Fibroblast of lung (primary cell): ENCODE measurements around the gene USP13. TPM values are rescaled to one million over a fixed set of nuclear protein-coding genes. Genes with fewer than 3 reads are reported as not detected.
A peak's percentile ranks its signal among the peaks of the same experiment; 100 is the strongest.

Source experiments
- DNase-seq, 2 donors: peaks; one replicate each; pipeline versions ENCODE4 v3.0.0 to v3.0.0-alpha.2; 2010; ENCODE audit warnings: low read depth in 2 of 2
- H2AFZ ChIP-seq: 2 replicates; pipeline ENCODE4 v1.5.1; 2012; ENCODE audit warnings: low read length, control low read depth, inconsistent platforms
- H3K27ac ChIP-seq: 2 replicates; pipeline ENCODE4 v1.5.1; 2011; ENCODE audit warnings: low read length, control low read depth; ENCODE audit not compliant: insufficient read depth
- H3K27me3 ChIP-seq: 2 replicates; pipeline ENCODE4 v1.5.1; 2011; ENCODE audit warnings: mild to moderate bottlenecking, low read length; ENCODE audit not compliant: control insufficient read depth, insufficient read depth
- H3K36me3 ChIP-seq: 2 replicates; pipeline ENCODE4 v1.5.1; 2011; ENCODE audit warnings: low read length; ENCODE audit not compliant: control insufficient read depth, insufficient read depth
- H3K4me1 ChIP-seq: 2 replicates; pipeline ENCODE4 v1.5.1; 2011; ENCODE audit warnings: low read length; ENCODE audit not compliant: control insufficient read depth, insufficient read depth; ENCODE audit errors: extremely low read depth
- H3K4me2 ChIP-seq: 2 replicates; pipeline ENCODE4 v1.5.1; 2011; ENCODE audit warnings: low read length, control low read depth; ENCODE audit not compliant: insufficient read depth; ENCODE audit errors: extremely low read depth
- H3K4me3 ChIP-seq, 4 experiments: fragments of 200-600 bp in 1 of 4; sonication (generic) in 1 of 4; replicated peaks in 1 of 4; 2 replicates each; pipeline ENCODE4 v1.5.1; 2011 to 2016; ENCODE audit warnings: low read length in 4 of 4, low read depth in 3 of 4, mild to moderate bottlenecking in 3 of 4, control low read depth in 2 of 4, inconsistent platforms in 1 of 4, mixed read lengths in 1 of 4; ENCODE audit not compliant: insufficient read depth in 1 of 4; ENCODE audit errors: control extremely low read depth in 1 of 4
- H3K79me2 ChIP-seq: 2 replicates; pipeline ENCODE4 v1.5.1; 2012; ENCODE audit warnings: mild to moderate bottlenecking, low read length, inconsistent platforms; ENCODE audit not compliant: control insufficient read depth, insufficient read depth
- H3K9ac ChIP-seq: 2 replicates; pipeline ENCODE4 v1.5.1; 2011; ENCODE audit warnings: mild to moderate bottlenecking, low read length, control low read depth; ENCODE audit not compliant: insufficient read depth
- H3K9me3 ChIP-seq: 2 replicates; pipeline ENCODE4 v1.5.1; 2012; ENCODE audit warnings: low read depth, low read length; ENCODE audit not compliant: control insufficient read depth, insufficient read depth
- H4K20me1 ChIP-seq: 2 replicates; pipeline ENCODE4 v1.5.1; 2011; ENCODE audit warnings: low read length; ENCODE audit not compliant: control insufficient read depth, insufficient read depth; ENCODE audit errors: extremely low read depth
- EZH2 ChIP-seq: IDR thresholded peaks from 2 replicates; pipeline ENCODE4 v1.5.1; 2012; ENCODE audit warnings: low read length, control low read depth, mild to moderate bottlenecking; ENCODE audit errors: missing control alignments
- polyA plus RNA-seq, 2 donors: library from polyadenylated mRNA; depleted of rRNA in 1 of 2; stranded (reverse) in 1 of 2; unstranded in 1 of 2; fragments of >200 nt; gene quantifications; 2 replicates each; pipeline ENCODE4 v1.2.1, GENCODE V29; 2011 to 2012; ENCODE audit warnings: missing spikeins in 1 of 2
- total RNA-seq: library from RNA; depleted of rRNA; stranded (reverse); fragments of >200 nt; gene quantifications from 2 replicates; pipeline ENCODE4 v1.2.1, GENCODE V29; 2014
- TF ChIP-seq, protein P1 (sequence below), 2 donors: IDR thresholded peaks in 1 of 2; conservative IDR thresholded peaks in 1 of 2; 1 replicate in 1 of 2; 2 replicates in 1 of 2; pipeline ENCODE4 v1.5.1; 2011 to 2012; ENCODE audit warnings: low read length in 2 of 2, control low read depth in 1 of 2, inconsistent platforms in 1 of 2, low read depth in 1 of 2, mild to moderate bottlenecking in 1 of 2

Gene USP13
- total and polyA plus RNA-seq, 2 donors (not counting 1 experiment from before 2014, with no cell fraction given): 11.7 to 15.7 TPM

- Histone ChIP-seq H3K4me2 (no peak overlapping the region), H3K79me2 (no peaks in the 10 kb centered on the region), H3K27ac (no peak overlapping the region), H3K9ac (no peak overlapping the region), H4K20me1 (no peaks in the 10 kb centered on the region), H2AFZ (no peak overlapping the region), H3K4me1 (peaks cover 9% of the 10 kb centered on the region), H3K27me3 (no peaks in the 10 kb centered on the region), H3K36me3 (no peaks in the 10 kb centered on the region), H3K9me3 (no peaks in the 10 kb centered on the region), H3K4me3 (no peak overlapping the region)
- TF ChIP-seq EZH2: no peak
- TF ChIP-seq, protein P1, sequence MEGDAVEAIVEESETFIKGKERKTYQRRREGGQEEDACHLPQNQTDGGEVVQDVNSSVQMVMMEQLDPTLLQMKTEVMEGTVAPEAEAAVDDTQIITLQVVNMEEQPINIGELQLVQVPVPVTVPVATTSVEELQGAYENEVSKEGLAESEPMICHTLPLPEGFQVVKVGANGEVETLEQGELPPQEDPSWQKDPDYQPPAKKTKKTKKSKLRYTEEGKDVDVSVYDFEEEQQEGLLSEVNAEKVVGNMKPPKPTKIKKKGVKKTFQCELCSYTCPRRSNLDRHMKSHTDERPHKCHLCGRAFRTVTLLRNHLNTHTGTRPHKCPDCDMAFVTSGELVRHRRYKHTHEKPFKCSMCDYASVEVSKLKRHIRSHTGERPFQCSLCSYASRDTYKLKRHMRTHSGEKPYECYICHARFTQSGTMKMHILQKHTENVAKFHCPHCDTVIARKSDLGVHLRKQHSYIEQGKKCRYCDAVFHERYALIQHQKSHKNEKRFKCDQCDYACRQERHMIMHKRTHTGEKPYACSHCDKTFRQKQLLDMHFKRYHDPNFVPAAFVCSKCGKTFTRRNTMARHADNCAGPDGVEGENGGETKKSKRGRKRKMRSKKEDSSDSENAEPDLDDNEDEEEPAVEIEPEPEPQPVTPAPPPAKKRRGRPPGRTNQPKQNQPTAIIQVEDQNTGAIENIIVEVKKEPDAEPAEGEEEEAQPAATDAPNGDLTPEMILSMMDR (conservative IDR thresholded peaks at IDR 0.05 in 1 of 2, IDR thresholded peaks at IDR 0.05 in 1 of 2; ENCODE audit: low read depth in 1 of 2, low read length in 2 of 2): no peak
- DNase-seq: no peak
These were observed 144.4 kb downstream of the USP13 start for GRCh38 chr3:179797192-179797591.

DNA sequence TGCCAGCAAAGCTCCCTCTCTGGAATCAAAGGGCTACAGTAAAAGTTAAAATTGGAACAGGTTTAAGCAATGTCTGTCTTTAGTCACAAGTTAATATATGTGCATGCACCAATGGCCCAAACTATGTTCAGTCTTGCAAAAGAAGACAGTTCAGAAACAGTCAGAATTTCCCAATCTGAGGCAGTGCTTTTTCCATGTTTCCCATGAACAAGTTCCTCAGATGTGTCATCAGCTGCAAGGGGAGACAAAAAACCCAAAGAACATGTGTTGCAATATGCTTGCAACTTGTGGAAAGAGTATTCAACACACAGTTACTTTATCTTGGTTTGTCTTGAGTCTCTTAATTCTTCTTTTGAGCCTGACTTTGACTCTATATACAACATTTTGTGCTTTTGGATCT lies 148.4 kb downstream of the USP13 start:
- H3K9me3 ChIP-seq: no peaks in the 10 kb centered on the region
- no peak overlapping the region for H3K27ac ChIP-seq
- no peaks in the 10 kb centered on the region for H3K27me3 ChIP-seq

GRCh38 chr3:179801856-179802255 lies 149.0 kb downstream of the USP13 start:
- Histone ChIP-seq H3K36me3 (no peaks in the 10 kb centered on the region), H3K27me3 (no peaks in the 10 kb centered on the region), H3K4me3 (no peak overlapping the region), H3K27ac (no peak overlapping the region), H3K79me2 (no peaks in the 10 kb centered on the region), H3K4me1 (peaks cover 9% of the 10 kb centered on the region), H3K9ac (no peak overlapping the region), H4K20me1 (no peaks in the 10 kb centered on the region), H2AFZ (no peak overlapping the region), H3K4me2 (no peak overlapping the region), H3K9me3 (no peaks in the 10 kb centered on the region)
- TF ChIP-seq, protein P1 (conservative IDR thresholded peaks at IDR 0.05 in 1 of 2, IDR thresholded peaks at IDR 0.05 in 1 of 2; ENCODE audit: low read depth in 1 of 2, low read length in 2 of 2): no peak
- TF ChIP-seq EZH2: no peak
- peak in 1 of 2 donors; percentile 42 for DNase-seq

More for the DNA sequence above, 148.4 kb downstream of the USP13 start:
- no peaks in the 10 kb centered on the region for H3K36me3 ChIP-seq
- H4K20me1 ChIP-seq: no peaks in the 10 kb centered on the region
- H2AFZ ChIP-seq: no peak overlapping the region
- H3K4me1 ChIP-seq: peaks cover 9% of the 10 kb centered on the region
- H3K79me2 ChIP-seq: no peaks in the 10 kb centered on the region
- DNase-seq: peak; percentile 68 to 99
- no peak overlapping the region for H3K4me3 ChIP-seq
- H3K4me2 ChIP-seq: no peak overlapping the region
- H3K9ac ChIP-seq: no peak overlapping the region
- no peak for TF ChIP-seq EZH2
- TF ChIP-seq, protein P1 (conservative IDR thresholded peaks at IDR 0.05 in 1 of 2, IDR thresholded peaks at IDR 0.05 in 1 of 2; ENCODE audit: low read depth in 1 of 2, low read length in 2 of 2): no peak
